Astrocyte (in vitro differentiated cells and primary cell): Measurements from ENCODE around the gene COMMD10.

Experiments
- CTCF ChIP-seq: IDR thresholded peaks from 2 replicates; pipeline ENCODE4 v1.5.1; 2011; ENCODE audit warnings: low read depth, mild to moderate bottlenecking, inconsistent platforms, low read length, moderate library complexity; ENCODE audit not compliant: insufficient read depth
- EZH2 ChIP-seq: IDR thresholded peaks from 2 replicates; pipeline ENCODE4 v1.6.1; 2012; ENCODE audit warnings: mild to moderate bottlenecking, low read length, inconsistent platforms; ENCODE audit not compliant: insufficient read depth

GRCh38 chr5:116135344-116135743 lies 50.5 kb downstream of the COMMD10 start:
- TF ChIP-seq CTCF (no peak), EZH2 (no peak)
